Kidney tubule cell (primary cell): Measurements from ENCODE around the gene ACTBL2.
"Not testable (repeated sequence)": the region's sequence is repeated elsewhere in the genome, so short reads cannot be mapped to it uniquely, and the experiment has no call there.

Experiments
- DNase-seq: peaks from one replicate; pipeline ENCODE4 v3.0.0-alpha.2; 2018; ENCODE audit warnings: low spot score

ACTBL2 gene

DNA sequence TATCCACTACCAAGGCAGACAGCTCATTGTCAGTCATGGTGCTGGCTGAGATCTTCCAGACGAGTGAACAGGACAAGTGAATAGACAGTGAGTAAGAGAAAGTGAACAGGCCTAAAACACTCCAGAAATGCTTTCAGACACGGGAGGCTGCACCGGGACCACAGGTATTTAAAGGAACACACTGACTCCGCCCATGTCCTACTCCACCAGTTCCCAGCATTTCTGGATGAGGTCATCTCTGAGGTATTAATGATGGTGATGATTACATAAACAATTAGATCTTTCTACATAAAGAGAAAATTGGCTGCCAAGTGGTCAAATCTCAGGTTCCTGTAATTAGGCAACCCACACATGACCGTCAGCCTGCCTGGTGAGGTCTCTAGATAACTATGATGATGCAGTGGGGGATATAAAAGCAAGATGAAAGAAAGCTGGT, at the start of gene ACTBL2:
TSS of gene ACTBL2 (minus strand) at position 141 of the 436 bp plus-strand sequence. CDS start at position 37, 104 bp downstream.
- peak; percentile 99 for DNase-seq

DNA sequence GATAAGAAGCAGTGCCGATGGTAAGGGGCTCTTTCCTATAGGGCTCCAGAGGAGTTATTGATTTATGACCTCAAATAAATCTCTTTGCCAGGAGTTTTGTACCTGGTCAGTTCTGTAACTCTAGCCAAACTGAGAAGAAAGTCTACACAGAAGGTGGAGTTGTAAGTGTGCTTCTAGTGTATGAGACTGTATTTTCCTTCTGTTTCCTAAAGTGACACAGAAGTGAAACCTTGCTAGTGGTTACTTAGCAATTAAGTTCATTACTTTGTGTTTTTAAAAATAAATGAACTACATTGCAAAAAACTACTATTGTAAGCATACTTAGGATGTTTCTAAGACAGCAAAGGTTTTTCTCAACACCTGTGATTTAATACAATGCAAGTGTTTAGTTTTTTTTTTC, 48.7 kb upstream of the ACTBL2 start:
- no peak for DNase-seq

GRCh38 chr5:57529864-57530263, 47.3 kb upstream of the ACTBL2 start:
- no peak for DNase-seq

DNA sequence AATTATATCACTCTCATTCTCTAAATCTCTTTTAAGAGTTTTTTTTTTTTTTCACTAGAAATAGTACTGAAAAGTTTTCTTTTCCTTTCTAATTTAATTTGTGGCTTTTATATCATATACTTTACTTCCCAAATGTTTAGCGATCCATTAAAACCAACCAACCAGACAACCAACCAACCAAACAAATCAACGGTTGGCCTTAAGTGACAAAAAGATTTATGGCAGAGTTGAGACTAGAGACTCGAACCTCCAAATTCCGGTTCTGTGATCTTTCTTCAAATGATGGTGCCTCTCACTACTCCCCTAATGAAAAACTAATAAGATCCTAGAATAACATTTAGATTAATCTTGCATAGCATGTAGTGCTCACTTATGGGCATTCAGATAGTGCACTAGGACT, 45.3 kb upstream of the ACTBL2 start:
- DNase-seq, result no peak

DNA sequence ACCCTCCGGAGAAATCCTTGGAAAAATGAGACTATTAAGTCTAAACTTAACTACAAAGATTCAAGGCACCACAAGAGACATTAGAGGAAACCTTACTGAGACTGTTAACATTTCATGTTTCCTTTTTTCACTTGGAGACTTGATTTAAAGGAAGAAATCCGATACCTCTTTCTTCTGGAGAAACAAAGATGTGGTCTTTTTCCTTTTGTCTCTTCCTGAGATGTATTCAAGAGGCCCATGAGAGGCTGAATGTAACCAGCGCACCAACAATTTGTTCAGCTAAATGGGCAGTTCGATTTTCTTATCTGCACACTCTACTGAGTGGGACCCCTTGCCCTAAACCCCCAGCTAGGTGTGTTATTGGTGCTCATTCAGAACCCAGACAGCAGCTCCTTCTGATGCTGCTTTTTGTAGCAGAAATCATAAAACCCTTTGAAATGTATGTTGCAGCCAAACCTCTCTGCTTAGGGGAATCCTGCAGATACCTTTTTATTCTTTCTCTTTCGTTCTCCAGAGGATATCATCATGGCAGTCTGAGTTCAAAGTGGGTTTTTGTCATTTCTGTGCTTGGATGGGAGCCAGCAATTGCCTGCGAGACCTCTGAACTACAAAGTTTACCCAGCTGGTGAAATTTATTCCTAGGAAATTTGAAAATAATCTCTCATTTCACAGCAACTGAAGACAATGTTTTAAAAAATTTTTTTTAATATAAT, 41.9 kb upstream of the ACTBL2 start:
- DNase-seq, result no peak

GRCh38 chr5:57522477-57522876, 39.9 kb upstream of the ACTBL2 start:
- not testable (repeated sequence) for DNase-seq

- not testable (repeated sequence) for DNase-seq
Observed at GRCh38 chr5:57518415-57518814, 35.8 kb upstream of the ACTBL2 start.

GRCh38 chr5:57517250-57517649, 34.6 kb upstream of the ACTBL2 start:
- no peak for DNase-seq

- DNase-seq, result no peak
Observed at GRCh38 chr5:57513785-57514184, 31.2 kb upstream of the ACTBL2 start.

DNA sequence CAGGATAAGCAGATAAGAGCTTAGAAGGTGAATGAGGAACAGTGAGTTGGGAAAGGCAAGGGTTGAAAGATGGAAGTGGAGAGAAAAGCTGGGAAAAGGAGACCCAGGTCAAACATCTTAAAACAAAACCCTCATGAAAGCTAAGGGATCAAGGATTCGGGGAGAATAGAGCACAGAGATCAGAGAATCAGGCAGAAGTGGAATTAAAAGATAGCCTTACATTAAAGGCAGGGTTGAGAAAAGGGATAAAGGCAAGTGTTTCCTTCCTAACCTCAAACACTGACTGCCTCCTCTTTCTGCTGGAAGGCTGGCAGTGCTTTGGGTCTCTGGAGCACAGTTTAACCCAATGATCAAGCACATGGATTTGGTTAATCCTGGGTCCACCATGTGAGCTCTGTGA, 28.7 kb upstream of the ACTBL2 start:
- DNase-seq, result no peak

GRCh38 chr5:57509501-57510260, 27.1 kb upstream of the ACTBL2 start:
- DNase-seq, result no peak

DNA sequence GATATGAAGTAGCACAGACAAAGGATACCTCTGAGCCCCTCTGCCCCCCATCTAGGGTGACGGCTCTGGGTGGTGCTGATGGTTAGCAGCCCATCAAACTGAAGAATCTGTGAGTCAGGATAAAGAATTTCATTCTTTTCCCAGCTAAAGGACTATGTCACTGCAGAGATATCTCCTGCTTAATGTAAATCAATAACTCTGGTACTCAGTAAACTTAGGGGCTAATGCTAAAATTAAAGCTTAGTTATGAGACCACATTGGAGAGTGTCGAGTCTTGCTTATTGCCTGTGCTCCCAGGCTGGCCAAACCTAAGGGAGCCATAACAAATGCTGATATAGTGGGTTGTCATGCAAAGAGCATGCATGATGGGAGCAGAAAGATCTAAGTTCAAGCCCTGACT, 25.6 kb upstream of the ACTBL2 start:
- peak; percentile 55 for DNase-seq

GRCh38 chr5:57505272-57506200, 22.9 kb upstream of the ACTBL2 start:
- no peak for DNase-seq

DNA sequence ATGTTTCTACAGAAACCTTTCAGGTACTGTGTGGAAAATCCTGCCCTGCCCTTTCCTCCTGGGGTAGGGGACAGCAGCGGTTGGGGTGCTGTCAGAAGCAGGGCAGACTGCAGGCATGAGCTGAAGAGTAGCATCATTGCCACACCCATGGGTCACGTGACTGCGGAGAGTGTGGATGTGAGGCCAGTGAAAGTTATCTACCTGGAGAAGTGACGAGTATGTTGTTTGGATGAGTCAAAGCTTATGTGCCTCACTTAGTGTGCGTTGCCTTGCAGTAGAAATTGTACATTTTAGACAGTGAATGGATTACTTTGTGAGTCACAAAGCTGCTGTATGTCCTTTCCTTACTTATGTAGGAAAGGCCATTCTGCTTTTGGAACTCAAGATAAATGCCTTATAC, 21.7 kb upstream of the ACTBL2 start:
- no peak for DNase-seq

GRCh38 chr5:57503433-57503832, 20.8 kb upstream of the ACTBL2 start:
- DNase-seq, result no peak

GRCh38 chr5:57501414-57502201, 19.0 kb upstream of the ACTBL2 start:
- no peak for DNase-seq

GRCh38 chr5:57499262-57500050, 16.8 kb upstream of the ACTBL2 start:
- peak; percentile 63 for DNase-seq

DNA sequence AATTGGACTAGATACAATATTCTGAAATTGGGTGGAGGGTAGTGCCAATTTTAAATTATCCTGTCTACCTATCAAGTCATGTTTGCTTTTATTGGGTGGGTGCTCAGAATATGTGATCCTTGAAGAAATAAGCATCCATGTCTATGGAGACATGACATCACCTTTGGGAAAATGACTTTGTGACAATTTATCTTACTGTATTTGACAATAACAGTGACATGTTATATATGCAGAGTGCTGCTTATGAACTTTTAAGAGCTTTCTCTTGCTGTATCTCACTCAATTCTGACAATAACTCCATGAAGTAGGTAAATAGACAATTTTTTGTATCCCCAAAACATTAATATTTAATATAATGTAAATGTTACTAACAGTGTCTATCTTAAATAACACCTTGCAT, 15.1 kb upstream of the ACTBL2 start:
- DNase-seq, result no peak

GRCh38 chr5:57495285-57496086, 12.9 kb upstream of the ACTBL2 start:
- DNase-seq, result no peak
